Neural crest cell (in vitro differentiated cells): ENCODE measurements around the gene LEUTX. TPM values are rescaled to one million over a fixed set of nuclear protein-coding genes. Genes with fewer than 3 reads are reported as not detected.
"Not testable (repeated sequence)": the region's sequence is repeated elsewhere in the genome, so short reads cannot be mapped to it uniquely, and the experiment has no call there.

Experiments
- DNase-seq: peaks from one replicate; pipeline ENCODE4 v3.0.0; 2021; ENCODE audit warnings: low read depth, mixed read lengths, low spot score
- H3K27ac Mint-ChIP-seq: one replicate; pipeline ENCODE4 v1.8.0; 2021; ENCODE audit warnings: mild to moderate bottlenecking, mixed read lengths; ENCODE audit not compliant: unreplicated experiment
- H3K27me3 Mint-ChIP-seq: 2 replicates; pipeline ENCODE4 v1.8.0; 2021; ENCODE audit warnings: low read depth, mild to moderate bottlenecking, mixed read lengths
- H3K36me3 Mint-ChIP-seq: 2 replicates; pipeline ENCODE4 v1.8.0; 2021; ENCODE audit warnings: low read depth, mild to moderate bottlenecking, mixed read lengths
- H3K4me1 Mint-ChIP-seq: 2 replicates; pipeline ENCODE4 v1.8.0; 2021; ENCODE audit warnings: mixed read lengths
- H3K4me3 Mint-ChIP-seq: one replicate; pipeline ENCODE4 v1.8.0; 2021; ENCODE audit warnings: mild to moderate bottlenecking, mixed read lengths
- H3K9me3 Mint-ChIP-seq: 2 replicates; pipeline ENCODE4 v1.8.0; 2021; ENCODE audit warnings: mixed read lengths
- CTCF ChIP-seq: fragments of 200-600 bp; sonication (generic); conservative IDR thresholded peaks from 2 replicates; pipeline ENCODE4 v1.5.0; 2021; ENCODE audit warnings: antibody characterized with exemption, mild to moderate bottlenecking
- total RNA-seq: library from RNA; stranded (reverse); gene quantifications from 2 replicates; pipeline ENCODE4 v1.2.1, GENCODE V29; 2021

Gene LEUTX
- total RNA-seq, 1 donor from 2014 or later, result not detected

GRCh38 chr19:39809368-39809767, 30.7 kb downstream of the LEUTX start:
- H3K4me1 Mint-ChIP-seq, result no peaks in the 10 kb centered on the region

DNA sequence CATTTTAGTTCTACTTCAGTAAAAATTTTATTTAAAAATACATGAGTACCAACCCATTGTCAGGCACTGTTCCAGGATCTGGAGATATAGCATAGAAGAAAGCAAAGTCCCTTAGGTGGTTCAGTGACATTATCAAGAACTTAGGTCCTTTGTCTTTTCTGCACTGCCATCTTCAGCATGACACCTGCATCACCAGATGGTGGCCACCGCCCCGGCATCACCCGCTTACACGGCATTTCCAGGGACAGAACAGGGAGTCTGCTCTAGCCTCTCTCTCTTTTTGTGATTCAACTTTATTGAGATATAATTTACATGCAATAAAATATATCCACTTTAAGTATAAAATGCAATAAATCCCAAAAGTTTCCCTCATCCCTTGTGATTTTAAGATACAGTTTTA, 31.8 kb downstream of the LEUTX start:
- TF ChIP-seq CTCF, result no peak
- DNase-seq, result no peak
- Mint-ChIP-seq H3K9me3 (peaks cover 3% of the 10 kb centered on the region), H3K27me3 (no peaks in the 10 kb centered on the region), H3K4me1 (no peaks in the 10 kb centered on the region), H3K36me3 (no peaks in the 10 kb centered on the region), H3K27ac (no peak overlapping the region), H3K4me3 (no peak overlapping the region)

More at GRCh38 chr19:39809368-39809767, 30.7 kb downstream of the LEUTX start:
- Mint-ChIP-seq H3K27ac (no peak overlapping the region), H3K4me3 (no peak overlapping the region), H3K9me3 (peaks cover 3% of the 10 kb centered on the region), H3K27me3 (no peaks in the 10 kb centered on the region), H3K36me3 (no peaks in the 10 kb centered on the region)
- no peak for DNase-seq
- no peak for TF ChIP-seq CTCF

GRCh38 chr19:39811064-39811463, 32.4 kb downstream of the LEUTX start:
- no peak for DNase-seq
- H3K4me1 Mint-ChIP-seq, result no peaks in the 10 kb centered on the region
- H3K4me3 Mint-ChIP-seq, result no peak overlapping the region
- H3K27me3 Mint-ChIP-seq, result no peaks in the 10 kb centered on the region
- no peak for TF ChIP-seq CTCF
- no peak overlapping the region for H3K27ac Mint-ChIP-seq
- H3K9me3 Mint-ChIP-seq, result peaks cover 3% of the 10 kb centered on the region
- no peaks in the 10 kb centered on the region for H3K36me3 Mint-ChIP-seq

DNA sequence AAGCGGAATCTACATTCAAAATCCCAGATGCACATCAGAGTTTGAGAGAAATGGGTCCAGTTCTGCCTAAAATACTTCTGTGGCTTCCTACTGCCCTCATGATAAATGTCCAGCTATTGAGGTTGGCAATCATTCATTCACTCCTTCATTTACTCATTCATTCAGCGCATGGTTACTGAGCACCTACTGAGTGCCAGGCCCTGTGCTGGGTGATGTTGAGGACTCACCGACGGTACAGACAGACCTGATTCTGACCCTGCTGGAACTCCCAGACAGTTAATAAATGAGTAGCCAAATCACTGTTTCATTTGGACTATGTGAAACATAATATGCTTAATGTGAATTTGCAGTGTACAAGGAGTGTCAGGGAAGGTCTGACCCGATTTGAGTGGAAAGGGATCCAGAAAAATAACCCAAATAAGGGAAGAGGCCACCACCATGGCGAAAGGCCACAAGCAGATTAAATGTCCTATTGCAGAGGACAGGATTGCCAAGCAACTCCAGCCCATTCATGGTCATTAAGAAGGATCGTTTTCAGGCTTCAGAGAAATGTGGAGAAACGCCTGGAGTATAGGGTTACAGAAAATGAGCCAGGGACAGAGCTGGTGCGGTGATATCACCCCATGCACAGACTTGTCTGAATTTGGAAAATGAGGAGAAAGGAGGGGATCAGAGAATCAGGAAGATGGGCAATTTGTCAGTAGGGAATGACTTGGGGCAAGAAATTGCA, 34.8 kb downstream of the LEUTX start:
- Mint-ChIP-seq H3K36me3 (no peaks in the 10 kb centered on the region), H3K27ac (no peak overlapping the region), H3K4me3 (no peak overlapping the region), H3K27me3 (no peaks in the 10 kb centered on the region), H3K4me1 (no peaks in the 10 kb centered on the region), H3K9me3 (no peaks in the 10 kb centered on the region)
- no peak for DNase-seq
- no peak for TF ChIP-seq CTCF

GRCh38 chr19:39814111-39814510, 35.5 kb downstream of the LEUTX start:
- not testable (repeated sequence) for H3K9me3 Mint-ChIP-seq, H3K27me3 Mint-ChIP-seq, H3K27ac Mint-ChIP-seq, H3K4me1 Mint-ChIP-seq, DNase-seq, H3K36me3 Mint-ChIP-seq, H3K4me3 Mint-ChIP-seq

GRCh38 chr19:39814595-39814994, 35.9 kb downstream of the LEUTX start:
- DNase-seq, result no peak
- Mint-ChIP-seq H3K27ac (no peak overlapping the region), H3K4me1 (no peaks in the 10 kb centered on the region), H3K36me3 (no peaks in the 10 kb centered on the region), H3K4me3 (no peak overlapping the region), H3K9me3 (no peaks in the 10 kb centered on the region), H3K27me3 (no peaks in the 10 kb centered on the region)
- TF ChIP-seq CTCF, result no peak
